Duodenal mucosa (tissue), 2 donors: ENCODE measurements around the gene GTF2F2.
"Not testable (repeated sequence)": the region's sequence is repeated elsewhere in the genome, so short reads cannot be mapped to it uniquely, and the experiment has no call there.

Experiments used
- H3K27ac ChIP-seq: one replicate; pipeline ENCODE4 v1.7.0; 2013; ENCODE audit warnings: low read depth, low read length
- H3K27me3 ChIP-seq, 2 donors: one replicate each; pipeline ENCODE4 v1.7.0; 2013; ENCODE audit warnings: low read length in 2 of 2, control low read depth in 1 of 2; ENCODE audit not compliant: insufficient read depth in 2 of 2, control insufficient read depth in 1 of 2
- H3K36me3 ChIP-seq, 2 donors: one replicate each; pipeline ENCODE4 v1.7.0; 2013; ENCODE audit warnings: low read length in 2 of 2, control low read depth in 1 of 2; ENCODE audit not compliant: insufficient read depth in 2 of 2, control insufficient read depth in 1 of 2
- H3K4me1 ChIP-seq, 2 donors: one replicate each; pipeline ENCODE4 v1.7.0; 2013; ENCODE audit warnings: low read length in 2 of 2, control low read depth in 1 of 2; ENCODE audit not compliant: insufficient read depth in 2 of 2, control insufficient read depth in 1 of 2
- H3K4me3 ChIP-seq, 2 donors: one replicate each; pipeline ENCODE4 v1.7.0; 2013; ENCODE audit warnings: low read length in 2 of 2, low read depth in 1 of 2
- H3K9ac ChIP-seq, 2 donors: one replicate each; pipeline ENCODE4 v1.7.0; 2013; ENCODE audit warnings: low read length in 2 of 2, low read depth in 1 of 2
- H3K9me3 ChIP-seq, 2 donors: one replicate each; pipeline ENCODE4 v1.7.0; 2013; ENCODE audit warnings: low read length in 2 of 2, control low read depth in 1 of 2; ENCODE audit not compliant: control insufficient read depth in 1 of 2

GTF2F2 gene

GRCh38 chr13:45240143-45240542, 119.8 kb downstream of the GTF2F2 start:
- Histone ChIP-seq H3K27me3 (no peaks in the 10 kb centered on the region), H3K4me1 (peaks cover 5 to 9% of the 10 kb centered on the region in 2 donors), H3K9ac (no peak overlapping the region), H3K4me3 (no peak overlapping the region), H3K27ac (no peak overlapping the region), H3K36me3 (no peaks in the 10 kb centered on the region), H3K9me3 (no peaks in the 10 kb centered on the region)

GRCh38 chr13:45242070-45242469, 121.8 kb downstream of the GTF2F2 start:
- Histone ChIP-seq H3K9ac (no peak overlapping the region), H3K9me3 (no peaks in the 10 kb centered on the region), H3K4me1 (peaks cover 0 to 9% of the 10 kb centered on the region in 2 donors), H3K27me3 (no peaks in the 10 kb centered on the region), H3K4me3 (no peak overlapping the region), H3K27ac (no peak overlapping the region), H3K36me3 (no peaks in the 10 kb centered on the region)

- H3K27ac ChIP-seq = no peak overlapping the region
- H3K4me1 ChIP-seq = peaks cover 0 to 9% of the 10 kb centered on the region in 2 donors
- no peak overlapping the region for H3K9ac ChIP-seq
- no peaks in the 10 kb centered on the region for H3K9me3 ChIP-seq
- H3K36me3 ChIP-seq = no peaks in the 10 kb centered on the region
- no peaks in the 10 kb centered on the region for H3K27me3 ChIP-seq
- H3K4me3 ChIP-seq = no peak overlapping the region
Measured at GRCh38 chr13:45242524-45242923, 122.2 kb downstream of the GTF2F2 start.

GRCh38 chr13:45243077-45243476, 122.8 kb downstream of the GTF2F2 start:
- H3K9ac ChIP-seq = no peak overlapping the region
- H3K27ac ChIP-seq = no peak overlapping the region

GRCh38 chr13:45244736-45245135, 124.4 kb downstream of the GTF2F2 start:
- H3K36me3 ChIP-seq, H3K4me1 ChIP-seq, H3K9me3 ChIP-seq, H3K27ac ChIP-seq, H3K4me3 ChIP-seq, H3K27me3 ChIP-seq, H3K9ac ChIP-seq: not testable (repeated sequence)

More at GRCh38 chr13:45243077-45243476, 122.8 kb downstream of the GTF2F2 start:
- Histone ChIP-seq H3K4me3 (no peak overlapping the region), H3K36me3 (no peaks in the 10 kb centered on the region), H3K4me1 (peaks cover 0 to 9% of the 10 kb centered on the region in 2 donors), H3K27me3 (no peaks in the 10 kb centered on the region), H3K9me3 (no peaks in the 10 kb centered on the region)

- Histone ChIP-seq H3K27ac (no peak overlapping the region), H3K27me3 (no peaks in the 10 kb centered on the region), H3K9me3 (no peaks in the 10 kb centered on the region), H3K36me3 (peaks cover 3 to 4% of the 10 kb centered on the region in 2 donors), H3K9ac (no peak overlapping the region), H3K4me1 (peaks cover 0 to 3% of the 10 kb centered on the region in 2 donors), H3K4me3 (no peak overlapping the region)
Measured at GRCh38 chr13:45249662-45250061, 129.4 kb downstream of the GTF2F2 start.

GRCh38 chr13:45254396-45254795, 134.1 kb downstream of the GTF2F2 start:
- Histone ChIP-seq H3K4me3 (no peak overlapping the region), H3K4me1 (peaks cover 5 to 25% of the 10 kb centered on the region in 2 donors), H3K9ac (no peak overlapping the region), H3K9me3 (no peaks in the 10 kb centered on the region), H3K36me3 (peaks cover 3 to 4% of the 10 kb centered on the region in 2 donors), H3K27me3 (no peaks in the 10 kb centered on the region), H3K27ac (no peak overlapping the region)

- H3K36me3 ChIP-seq = peaks cover 3 to 4% of the 10 kb centered on the region in 2 donors
- no peak overlapping the region for H3K9ac ChIP-seq
- H3K4me3 ChIP-seq = no peak overlapping the region
- no peaks in the 10 kb centered on the region for H3K9me3 ChIP-seq
- peaks cover 5 to 25% of the 10 kb centered on the region in 2 donors for H3K4me1 ChIP-seq
- H3K27me3 ChIP-seq = no peaks in the 10 kb centered on the region
- no peak overlapping the region for H3K27ac ChIP-seq
Measured at GRCh38 chr13:45255247-45255987, 135.1 kb downstream of the GTF2F2 start.

- Histone ChIP-seq H3K36me3 (peaks cover 3 to 4% of the 10 kb centered on the region in 2 donors), H3K9ac (no peak overlapping the region), H3K4me1 (peaks cover 5 to 25% of the 10 kb centered on the region in 2 donors), H3K9me3 (no peaks in the 10 kb centered on the region), H3K27me3 (no peaks in the 10 kb centered on the region), H3K4me3 (no peak overlapping the region), H3K27ac (no peak overlapping the region)
Measured at GRCh38 chr13:45256254-45256653, 135.9 kb downstream of the GTF2F2 start.

- peaks cover 3 to 4% of the 10 kb centered on the region in 2 donors for H3K36me3 ChIP-seq
- no peaks in the 10 kb centered on the region for H3K9me3 ChIP-seq
- H3K4me3 ChIP-seq = no peak overlapping the region
- H3K4me1 ChIP-seq = peaks cover 5 to 25% of the 10 kb centered on the region in 2 donors
- H3K27ac ChIP-seq = no peak overlapping the region
- H3K9ac ChIP-seq = no peak overlapping the region
- no peaks in the 10 kb centered on the region for H3K27me3 ChIP-seq
Measured at GRCh38 chr13:45257638-45258333, 137.5 kb downstream of the GTF2F2 start.
